Endothelial cell of umbilical vein (primary cell): ENCODE data around the gene WNT6.

ENCODE experiments used
- CTCF ChIP-seq, 2 donors: IDR thresholded peaks; 1 replicate in 1 of 2; 2 replicates in 1 of 2; pipeline ENCODE4 v1.5.1; 2011; ENCODE audit warnings: low read length in 2 of 2, mild to moderate bottlenecking in 2 of 2, moderate library complexity in 2 of 2, control low read depth in 1 of 2, inconsistent platforms in 1 of 2, low read depth in 1 of 2; ENCODE audit not compliant: insufficient read depth in 1 of 2; ENCODE audit errors: extremely low read depth in 1 of 2
- POLR2A ChIP-seq: IDR thresholded peaks from 2 replicates; pipeline ENCODE4 v1.6.1; 2012; ENCODE audit warnings: low read depth, mild to moderate bottlenecking, control low read depth, low read length

DNA sequence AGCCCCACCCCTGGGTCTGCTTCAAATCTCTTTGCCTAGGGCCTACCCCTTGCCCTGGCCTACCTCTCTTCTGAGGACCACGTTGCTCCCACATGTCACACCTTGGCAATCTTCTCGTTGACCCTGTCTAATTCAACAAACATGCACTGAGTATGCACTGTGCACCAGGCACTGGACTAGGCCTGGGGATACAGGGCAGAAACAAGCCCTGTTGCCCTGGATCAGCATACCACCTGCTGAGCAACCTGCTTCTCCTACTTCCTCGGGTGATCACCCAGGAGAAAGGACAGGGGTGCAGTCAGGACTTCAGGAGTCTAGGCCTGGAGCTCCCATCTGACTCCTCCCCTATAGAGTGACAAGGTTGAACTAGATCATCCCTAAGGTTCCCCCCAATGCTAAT lies 30.8 kb downstream of the WNT6 start:
- TF ChIP-seq POLR2A (no peak), CTCF (IDR thresholded peaks at IDR 0.05; ENCODE audit: extremely low read depth in 1 of 2, insufficient read depth in 1 of 2, low read depth in 1 of 2, low read length in 2 of 2) (no peak)
